Stimulated activated CD4-positive, alpha-beta T cell treated with anti-CD3 and anti-CD28 coated beads, Interleukin-4, amount 100 ng/mL, for 24 hours (primary cell): Measurements from ENCODE around the gene CUBN.
"Not testable (repeated sequence)": the region's sequence is repeated elsewhere in the genome, so short reads cannot be mapped to it uniquely, and the experiment has no call there.

Experiments used
- DNase-seq: peaks from one replicate; pipeline ENCODE4 v3.0.0-alpha.2; 2020

The CUBN gene

GRCh38 chr10:17033529-17034260, 95.9 kb downstream of the CUBN start:
- DNase-seq: no peak

GRCh38 chr10:17031637-17032635, 97.7 kb downstream of the CUBN start:
- no peak for DNase-seq

- peak; percentile 91 for DNase-seq
Measured at GRCh38 chr10:17029581-17030271, 99.9 kb downstream of the CUBN start.

GRCh38 chr10:17029239-17029580, 100.4 kb downstream of the CUBN start:
- DNase-seq: no peak

GRCh38 chr10:17028798-17029197, 100.8 kb downstream of the CUBN start:
- DNase-seq: no peak

GRCh38 chr10:17026686-17027485, 102.7 kb downstream of the CUBN start:
- peak; percentile 80 for DNase-seq

GRCh38 chr10:17025444-17026295, 103.9 kb downstream of the CUBN start:
- DNase-seq: peak; percentile 84

GRCh38 chr10:17024461-17024860, 105.2 kb downstream of the CUBN start:
- no peak for DNase-seq

- peak; percentile 86 for DNase-seq
Measured at GRCh38 chr10:17023386-17024298, 106.0 kb downstream of the CUBN start.

- no peak for DNase-seq
Measured at GRCh38 chr10:17022896-17023295, 106.7 kb downstream of the CUBN start.

- no peak for DNase-seq
Measured at GRCh38 chr10:17022466-17022825, 107.2 kb downstream of the CUBN start.

- no peak for DNase-seq
Measured at GRCh38 chr10:17021656-17022465, 107.8 kb downstream of the CUBN start.

- no peak for DNase-seq
Measured at GRCh38 chr10:17019696-17020095, 109.9 kb downstream of the CUBN start.

GRCh38 chr10:17013131-17013983, 116.3 kb downstream of the CUBN start:
- DNase-seq: not testable (repeated sequence)

GRCh38 chr10:17012731-17013130, 116.9 kb downstream of the CUBN start:
- DNase-seq: not testable (repeated sequence)

GRCh38 chr10:17010363-17011145, 119.1 kb downstream of the CUBN start:
- DNase-seq: no peak

- no peak for DNase-seq
Measured at GRCh38 chr10:17009212-17009700, 120.4 kb downstream of the CUBN start.

GRCh38 chr10:17007418-17007770, 122.2 kb downstream of the CUBN start:
- no peak for DNase-seq
